Skeletal muscle cell (primary cell): Measurements from ENCODE around the gene MALT1.

Experiments
- DNase-seq: peaks from one replicate; pipeline ENCODE4 v3.0.0-alpha.2; 2010; ENCODE audit warnings: low read depth
- H3K4me3 ChIP-seq: 2 replicates; pipeline ENCODE4 v1.5.1; 2011; ENCODE audit warnings: low read depth, mild to moderate bottlenecking, control low read depth, low read length, moderate library complexity

Gene MALT1

DNA sequence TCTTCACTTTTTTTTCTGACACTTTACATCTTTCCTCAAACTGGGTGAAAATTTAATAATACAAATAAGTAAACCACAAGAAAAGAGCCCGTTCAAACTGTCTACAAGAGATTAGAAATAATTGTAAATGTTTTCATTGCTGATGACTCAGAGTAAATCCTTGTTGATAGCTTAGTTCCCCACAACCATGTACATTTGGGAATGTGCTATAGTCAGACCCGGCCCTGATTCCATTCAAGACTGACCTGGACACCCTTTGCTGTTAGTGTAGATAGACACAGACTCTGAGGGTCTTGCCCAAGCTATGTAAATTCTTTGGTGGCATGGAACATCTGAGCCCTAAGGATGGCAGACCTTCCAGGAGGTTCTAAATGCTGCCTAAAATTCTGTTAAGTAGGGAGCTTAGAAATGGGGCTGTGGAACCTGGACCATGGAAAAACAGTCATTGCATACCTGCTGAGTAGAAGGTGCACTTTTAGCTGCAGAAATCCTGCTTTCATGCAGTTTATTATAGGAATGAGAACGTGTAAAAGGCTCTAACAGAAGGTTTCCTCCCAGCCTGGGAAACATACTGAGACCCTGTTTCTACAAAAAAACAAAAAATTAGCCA lies 3.7 kb downstream of the MALT1 start:
- H3K4me3 ChIP-seq: no peak overlapping the region
- no peak for DNase-seq

GRCh38 chr18:58676270-58676669 lies 5.0 kb downstream of the MALT1 start:
- DNase-seq: no peak
- no peak overlapping the region for H3K4me3 ChIP-seq

GRCh38 chr18:58682429-58683069 lies 11.3 kb downstream of the MALT1 start:
- DNase-seq: peak; percentile 85

DNA sequence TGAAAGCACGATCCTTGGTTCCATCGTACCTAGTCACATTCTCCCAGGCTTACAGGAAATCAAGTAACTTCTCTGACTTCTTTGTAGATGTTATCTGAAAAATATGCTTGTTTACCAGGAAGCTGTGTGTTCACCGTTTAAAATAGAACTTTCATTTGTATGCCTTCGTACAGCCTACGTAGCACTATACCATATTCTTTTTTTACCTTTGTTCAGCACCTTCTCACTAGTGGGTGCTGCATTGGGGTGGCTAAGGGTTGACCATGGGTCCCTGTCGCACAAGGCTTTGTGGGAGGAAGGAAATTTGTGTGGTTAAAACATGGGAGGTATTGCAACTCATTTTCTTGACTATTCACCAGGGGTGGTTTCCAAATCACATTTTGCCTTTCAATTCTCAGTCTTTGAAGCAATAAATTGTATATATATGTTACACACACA lies 16.6 kb downstream of the MALT1 start:
- no peak for DNase-seq
- H3K4me3 ChIP-seq: no peak overlapping the region

More at GRCh38 chr18:58682429-58683069, 11.3 kb downstream of the MALT1 start:
- H3K4me3 ChIP-seq: no peak overlapping the region

- no peak overlapping the region for H3K4me3 ChIP-seq
- DNase-seq: no peak
These were observed 19.0 kb downstream of the MALT1 start for GRCh38 chr18:58690259-58690658.

- H3K4me3 ChIP-seq: no peak overlapping the region
- no peak for DNase-seq
These were observed 20.0 kb downstream of the MALT1 start for GRCh38 chr18:58691256-58691655.

DNA sequence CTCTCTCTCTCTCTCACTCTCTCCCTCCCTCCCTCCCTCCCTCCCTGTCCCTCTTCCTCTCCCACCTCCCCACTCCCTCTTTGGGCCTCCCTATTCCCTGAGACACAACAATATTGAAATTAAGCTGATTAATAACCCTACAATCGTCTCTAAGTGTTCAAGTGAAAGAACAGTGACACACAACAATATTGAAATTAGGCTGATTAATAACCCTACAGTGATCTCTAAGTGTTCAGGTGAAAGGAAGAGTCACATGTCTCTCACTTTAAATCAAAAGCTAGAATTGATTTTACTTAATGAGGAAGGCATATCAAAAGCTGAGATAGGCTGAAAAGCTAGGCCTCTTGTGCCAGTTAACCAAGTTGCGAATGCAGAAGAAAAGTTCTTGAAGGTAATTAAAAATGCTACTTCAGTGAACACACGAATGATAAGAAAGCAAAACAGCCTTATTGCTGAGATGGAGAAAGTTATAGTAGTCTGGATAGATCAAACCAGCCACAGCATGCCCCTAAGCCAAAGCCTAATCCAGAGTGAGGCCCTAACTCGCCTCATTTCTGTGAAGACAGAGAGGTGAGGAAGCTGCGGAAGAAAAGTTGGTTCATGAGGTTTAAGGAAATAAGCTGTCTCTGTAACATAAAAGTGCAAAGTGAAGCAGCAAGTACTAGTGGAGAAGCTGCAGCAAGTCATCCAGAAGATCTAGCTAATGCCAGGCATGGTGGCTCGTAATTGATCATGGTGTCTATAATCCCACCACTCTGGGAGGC lies 21.3 kb downstream of the MALT1 start:
- DNase-seq: no peak
- H3K4me3 ChIP-seq: no peak overlapping the region

GRCh38 chr18:58694221-58694620 lies 23.0 kb downstream of the MALT1 start:
- DNase-seq: no peak
- no peak overlapping the region for H3K4me3 ChIP-seq

DNA sequence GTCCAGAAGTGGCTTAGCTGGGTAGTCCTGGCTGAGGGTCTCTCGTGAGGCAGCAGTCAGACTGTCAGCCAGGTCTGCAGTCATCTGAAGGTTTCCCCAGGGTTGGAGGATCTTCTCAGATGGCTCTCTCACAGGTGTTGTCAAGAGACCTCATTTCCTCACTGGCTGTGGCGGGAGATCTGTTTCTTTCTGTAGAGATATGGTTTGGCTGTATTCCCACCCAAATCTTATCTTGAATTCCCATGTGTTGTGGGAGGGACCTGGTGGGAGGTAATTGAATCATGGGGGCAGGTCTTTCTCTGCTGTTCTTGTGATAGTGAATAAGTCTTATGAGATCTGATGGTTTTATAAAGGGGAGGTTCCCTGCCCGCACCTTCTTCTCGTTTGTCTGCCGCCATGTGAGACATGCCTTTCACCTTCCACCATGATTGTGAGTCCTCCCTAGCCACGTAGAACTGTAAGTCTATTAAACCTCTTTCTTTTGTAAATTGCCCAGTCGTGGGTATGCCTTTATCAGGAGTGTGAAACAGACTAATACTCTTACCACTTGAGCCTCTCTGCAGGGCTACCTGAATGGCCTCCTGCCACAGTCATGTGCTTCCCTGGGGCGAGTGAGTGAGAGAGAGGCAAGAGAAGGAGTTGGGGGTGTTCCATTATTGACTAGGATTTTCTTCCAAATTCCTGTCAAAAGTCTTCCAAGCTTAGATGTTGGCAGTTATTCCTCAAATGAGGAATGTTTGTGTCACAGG lies 23.6 kb downstream of the MALT1 start:
- no peak overlapping the region for H3K4me3 ChIP-seq
- no peak for DNase-seq

GRCh38 chr18:58695772-58696171 lies 24.5 kb downstream of the MALT1 start:
- H3K4me3 ChIP-seq: no peak overlapping the region

GRCh38 chr18:58697146-58697545 lies 25.9 kb downstream of the MALT1 start:
- DNase-seq: no peak
- H3K4me3 ChIP-seq: no peak overlapping the region

More at GRCh38 chr18:58695772-58696171, 24.5 kb downstream of the MALT1 start:
- no peak for DNase-seq

DNA sequence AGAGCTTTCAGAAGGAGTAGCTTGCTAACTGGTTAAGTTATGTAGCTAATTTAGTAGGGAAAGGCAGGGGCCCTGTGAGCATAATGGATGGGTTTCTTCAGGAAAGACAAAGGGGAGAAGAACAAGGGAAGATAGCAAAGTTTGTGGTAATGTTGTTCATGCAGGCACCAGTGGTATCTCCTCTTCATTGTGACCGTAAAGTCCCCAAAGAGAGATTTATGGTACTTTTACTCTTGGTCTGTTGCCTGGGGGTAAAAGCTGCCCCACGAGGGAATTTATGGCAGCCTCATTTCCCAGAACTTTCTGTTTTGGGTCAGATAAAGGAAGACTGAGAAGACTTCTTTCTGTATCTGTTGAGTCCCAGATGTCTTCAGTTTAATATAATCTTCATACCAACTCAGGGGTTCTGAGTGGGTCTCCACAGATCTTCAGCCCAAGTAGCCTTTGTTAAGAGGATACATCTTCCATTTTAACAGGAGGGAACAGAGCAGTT lies 27.5 kb downstream of the MALT1 start:
- DNase-seq: no peak
- H3K4me3 ChIP-seq: no peak overlapping the region

DNA sequence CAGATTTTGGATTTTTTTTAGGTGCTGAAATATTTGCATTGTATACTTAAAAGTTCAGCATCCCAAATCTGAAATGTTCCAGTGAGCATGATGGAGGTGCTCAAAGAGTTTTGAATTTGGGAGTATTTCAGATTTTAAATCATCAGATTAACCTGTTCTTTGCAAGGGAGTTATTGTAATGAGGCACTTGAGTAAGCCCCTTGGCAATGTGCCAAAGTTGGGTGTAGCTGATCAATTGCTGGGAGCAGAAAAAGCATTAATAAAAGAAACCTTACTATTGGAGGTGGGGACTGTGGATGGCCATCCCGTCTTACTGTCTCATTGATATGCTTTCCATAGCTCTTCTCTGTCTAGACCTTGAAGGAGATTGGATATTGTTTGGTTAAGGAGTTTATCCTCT lies 28.3 kb downstream of the MALT1 start:
- DNase-seq: no peak
- H3K4me3 ChIP-seq: no peak overlapping the region

DNA sequence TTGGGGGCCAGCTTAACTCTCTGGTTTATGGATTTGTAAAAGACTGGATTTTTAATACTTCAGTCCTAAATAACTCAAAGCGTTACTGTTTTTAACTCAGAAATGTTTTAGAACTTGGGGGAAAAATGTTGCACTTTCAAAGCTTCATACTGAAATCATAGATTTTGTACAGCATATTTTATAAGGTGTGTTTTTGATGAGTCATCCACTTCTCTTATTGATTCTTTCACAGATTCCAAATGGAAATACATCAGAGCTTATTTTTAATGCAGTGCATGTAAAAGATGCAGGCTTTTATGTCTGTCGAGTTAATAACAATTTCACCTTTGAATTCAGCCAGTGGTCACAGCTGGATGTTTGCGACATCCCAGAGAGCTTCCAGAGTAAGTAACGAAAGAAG lies 28.9 kb downstream of the MALT1 start:
- no peak for DNase-seq
- H3K4me3 ChIP-seq: no peak overlapping the region

DNA sequence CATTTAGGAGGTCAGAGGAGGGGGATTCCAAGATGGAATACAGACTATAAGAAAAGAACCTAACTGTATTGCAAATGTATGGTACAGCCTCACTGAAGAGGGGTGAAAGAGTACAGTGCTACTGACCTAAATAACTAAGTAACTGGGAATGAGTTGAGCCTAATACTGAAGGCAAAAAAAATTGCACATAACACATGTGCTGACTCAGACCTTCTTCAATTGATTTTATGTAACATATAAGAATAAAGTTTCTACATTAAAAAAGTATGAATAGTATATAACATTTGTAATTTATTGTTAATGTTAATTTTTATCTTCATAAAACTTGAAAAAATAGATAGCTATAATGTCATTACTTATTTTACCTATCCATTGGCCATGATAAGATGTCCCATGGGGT lies 41.7 kb downstream of the MALT1 start:
- no peak overlapping the region for H3K4me3 ChIP-seq
- DNase-seq: no peak

DNA sequence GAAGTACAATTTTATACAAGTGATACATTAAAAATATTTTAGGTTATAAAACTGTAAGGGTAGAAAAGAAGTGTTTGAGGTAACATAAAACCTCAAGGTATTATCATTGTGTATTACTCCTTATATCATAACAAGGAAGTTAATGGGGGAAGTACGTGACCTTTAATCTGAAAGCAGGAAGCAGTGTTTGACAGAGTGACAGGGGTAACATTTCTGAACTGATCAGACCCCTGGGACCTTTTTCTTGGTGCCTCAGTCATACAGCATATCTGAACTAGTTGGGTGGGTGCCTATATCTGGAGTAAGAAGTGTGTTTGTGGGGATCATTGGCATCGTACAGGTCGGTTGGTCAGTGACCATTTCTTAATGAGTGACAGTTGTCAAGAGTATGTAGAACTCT lies 43.0 kb downstream of the MALT1 start:
- DNase-seq: no peak
- no peak overlapping the region for H3K4me3 ChIP-seq

- no peak for DNase-seq
- H3K4me3 ChIP-seq: no peak overlapping the region
These were observed 43.6 kb downstream of the MALT1 start for GRCh38 chr18:58714821-58715220.

DNA sequence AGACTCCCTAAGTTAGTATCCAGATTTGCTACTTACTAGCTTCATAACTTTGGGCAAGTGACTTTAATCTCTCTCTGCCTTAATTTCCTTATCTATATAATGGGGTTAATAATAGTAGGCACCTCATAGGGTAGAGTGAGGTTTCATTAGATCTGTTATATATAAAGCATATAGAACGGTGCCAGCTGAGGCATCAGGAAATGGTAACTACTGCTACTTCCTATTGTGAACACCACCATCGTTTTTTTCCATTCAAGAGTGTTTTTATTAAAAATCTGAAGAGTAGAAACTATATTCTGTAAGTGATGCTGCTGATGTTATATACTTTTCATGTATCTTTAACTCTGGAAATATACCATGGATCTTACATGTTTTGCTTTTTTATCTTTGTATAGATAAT lies 44.3 kb downstream of the MALT1 start:
- H3K4me3 ChIP-seq: no peak overlapping the region
- no peak for DNase-seq

GRCh38 chr18:58716060-58716756 lies 44.9 kb downstream of the MALT1 start:
- H3K4me3 ChIP-seq: no peak overlapping the region
- DNase-seq: no peak
